Mesothelial cell of epicardium (in vitro differentiated cells): ENCODE measurements around the gene SLC37A1. TPM values are rescaled to one million over a fixed set of nuclear protein-coding genes. Genes with fewer than 3 reads are reported as not detected.

Source experiments
- DNase-seq, 2 experiments: peaks; one replicate each; pipeline ENCODE4 v3.0.0; 2021; ENCODE audit warnings: low spot score in 2 of 2; ENCODE audit not compliant: unreplicated experiment in 2 of 2
- H3K27ac Mint-ChIP-seq: 2 replicates; pipeline ENCODE4 v1.8.0; 2021; ENCODE audit warnings: mixed read lengths
- H3K27me3 Mint-ChIP-seq: 2 replicates; pipeline ENCODE4 v1.8.0; 2021; ENCODE audit warnings: low read depth, mixed read lengths
- H3K36me3 Mint-ChIP-seq: 2 replicates; pipeline ENCODE4 v1.8.0; 2021; ENCODE audit warnings: mixed read lengths
- H3K4me1 Mint-ChIP-seq: 2 replicates; pipeline ENCODE4 v1.8.0; 2021; ENCODE audit warnings: mixed read lengths
- H3K4me3 Mint-ChIP-seq: 2 replicates; pipeline ENCODE4 v1.8.0; 2021; ENCODE audit warnings: mild to moderate bottlenecking, moderate library complexity, mixed read lengths
- H3K9me3 Mint-ChIP-seq: 2 replicates; pipeline ENCODE4 v1.8.0; 2021; ENCODE audit warnings: mixed read lengths
- CTCF ChIP-seq: fragments of 200-600 bp; sonication (generic); IDR thresholded peaks from one replicate; pipeline ENCODE4 v1.5.0; 2021; ENCODE audit warnings: antibody characterized with exemption; ENCODE audit not compliant: unreplicated experiment
- total RNA-seq: library from RNA; stranded (reverse); gene quantifications from 3 replicates; pipeline ENCODE4 v1.2.1, GENCODE V29; 2021

Gene SLC37A1
- total RNA-seq, 1 donor from 2014 or later: 13.0 TPM

DNA sequence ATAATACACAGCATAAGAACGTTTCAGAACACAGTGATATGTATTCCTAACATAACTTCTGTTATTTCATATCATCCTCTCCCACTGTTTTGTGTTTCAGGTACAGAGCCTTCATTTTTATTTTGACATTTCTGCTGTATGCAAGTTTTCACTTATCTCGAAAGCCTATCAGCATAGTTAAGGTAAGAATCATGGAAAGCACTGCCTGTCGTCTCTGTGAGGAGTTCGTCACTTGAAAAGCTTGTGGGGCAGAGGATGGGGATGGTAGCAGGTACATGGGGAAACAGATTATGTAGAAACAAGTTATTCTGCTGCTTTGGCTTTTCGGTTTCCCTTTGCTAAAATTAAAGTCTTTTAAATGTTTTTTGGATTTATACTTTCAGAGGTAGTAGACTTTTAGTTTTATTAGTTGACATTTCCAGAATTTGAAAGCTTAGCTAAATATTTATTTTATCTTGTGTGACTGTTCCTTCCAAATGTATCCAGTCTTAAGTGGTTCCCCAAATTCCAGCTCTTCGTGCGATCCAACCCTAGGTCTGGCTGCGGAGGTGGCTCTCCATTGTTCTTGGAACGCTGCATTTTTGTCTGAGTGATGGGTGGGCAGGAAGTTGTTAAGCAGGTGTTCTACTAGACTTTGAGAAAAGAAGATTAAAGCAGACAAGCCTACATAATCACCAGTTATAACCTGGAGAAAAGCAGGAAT is 12.2 kb downstream of the SLC37A1 start:
- Mint-ChIP-seq H3K4me3 (no peak overlapping the region), H3K9me3 (no peaks in the 10 kb centered on the region), H3K36me3 (peaks cover 7% of the 10 kb centered on the region), H3K4me1 (peaks cover 26% of the 10 kb centered on the region), H3K27me3 (peaks cover 6% of the 10 kb centered on the region), H3K27ac (peak overlapping the region; percentile 45)
- DNase-seq: no peak
- no peak for TF ChIP-seq CTCF

DNA sequence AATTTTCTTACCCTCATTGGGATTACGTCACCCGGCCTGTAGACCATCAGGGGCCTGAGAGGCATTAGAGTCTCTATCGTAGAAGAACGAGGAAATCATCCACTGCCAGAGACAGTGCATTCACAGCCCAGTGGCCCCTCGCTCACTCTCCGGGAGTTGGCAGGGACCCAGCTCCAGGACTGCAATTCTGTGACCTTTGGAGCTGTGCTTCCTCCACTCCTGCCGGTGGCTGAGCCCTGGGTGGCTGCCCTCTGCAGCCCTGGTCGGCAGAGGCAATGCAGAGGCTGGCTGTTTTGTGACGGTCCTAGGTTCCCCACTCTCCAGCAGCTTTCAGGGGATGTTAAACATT is 12.7 kb downstream of the SLC37A1 start:
- Mint-ChIP-seq H3K36me3 (peaks cover 6% of the 10 kb centered on the region), H3K27me3 (peaks cover 4% of the 10 kb centered on the region), H3K27ac (peak overlapping the region; percentile 13), H3K4me1 (peaks cover 26% of the 10 kb centered on the region), H3K9me3 (no peaks in the 10 kb centered on the region), H3K4me3 (no peak overlapping the region)
- DNase-seq: no peak
- TF ChIP-seq CTCF: no peak

DNA sequence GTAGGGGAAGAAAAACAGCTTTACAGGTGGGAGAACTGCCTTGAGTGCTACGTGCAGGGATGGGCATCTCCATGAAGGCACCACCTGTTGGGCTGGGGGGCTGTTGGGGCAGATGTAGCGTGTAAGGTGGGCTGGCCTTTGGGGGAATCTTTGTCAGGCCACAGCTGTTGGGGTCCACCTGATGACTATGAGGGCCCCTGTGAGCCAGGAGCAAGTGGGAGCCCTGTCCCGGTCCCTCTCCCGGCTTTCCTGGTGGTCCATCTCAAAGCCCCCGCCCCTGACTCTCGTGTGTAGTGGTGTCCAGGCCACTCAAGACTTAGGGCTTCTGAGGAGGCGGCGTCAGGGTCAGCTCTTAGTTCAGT is 13.5 kb downstream of the SLC37A1 start:
- TF ChIP-seq CTCF: no peak
- Mint-ChIP-seq H3K4me1 (peaks cover 26% of the 10 kb centered on the region), H3K27ac (no peak overlapping the region), H3K36me3 (peaks cover 1% of the 10 kb centered on the region), H3K27me3 (peaks cover under 1% of the 10 kb centered on the region), H3K9me3 (no peaks in the 10 kb centered on the region), H3K4me3 (no peak overlapping the region)
- no peak for DNase-seq

DNA sequence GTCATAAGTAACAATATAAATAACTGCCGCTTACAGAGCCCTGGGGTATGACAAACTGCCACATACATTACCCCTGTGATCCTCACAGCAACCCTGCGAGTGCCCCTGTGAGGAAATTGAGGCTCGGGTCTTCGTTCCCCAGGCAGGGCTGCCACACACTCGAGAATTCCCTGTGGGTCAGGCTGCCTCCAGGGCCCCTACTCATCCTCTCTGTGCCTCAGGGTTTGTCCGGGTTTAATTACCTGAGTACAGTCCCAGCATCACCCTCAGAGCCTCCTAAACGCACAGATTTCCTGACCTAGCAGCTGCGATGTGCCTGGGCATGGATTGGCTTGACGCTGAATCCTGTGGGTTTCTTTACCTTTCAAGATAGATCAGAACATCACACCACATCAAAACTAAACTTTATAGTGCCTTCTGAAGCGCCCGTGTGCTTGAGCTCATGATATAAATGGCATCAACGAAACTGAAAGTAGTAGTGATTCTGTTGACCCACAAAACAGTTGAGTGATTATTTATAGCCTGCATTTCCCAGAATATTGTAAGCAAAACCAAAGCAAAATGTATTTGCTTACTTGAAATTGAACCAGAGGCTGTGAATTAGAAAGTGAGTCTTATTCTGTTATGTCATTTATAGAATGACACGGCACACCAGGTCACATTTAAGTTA is 14.0 kb downstream of the SLC37A1 start:
- peaks cover 26% of the 10 kb centered on the region for H3K4me1 Mint-ChIP-seq
- TF ChIP-seq CTCF: no peak
- H3K27me3 Mint-ChIP-seq: no peaks in the 10 kb centered on the region
- DNase-seq: no peak
- H3K36me3 Mint-ChIP-seq: no peaks in the 10 kb centered on the region
- no peaks in the 10 kb centered on the region for H3K9me3 Mint-ChIP-seq
- H3K4me3 Mint-ChIP-seq: no peak overlapping the region
- H3K27ac Mint-ChIP-seq: no peak overlapping the region

DNA sequence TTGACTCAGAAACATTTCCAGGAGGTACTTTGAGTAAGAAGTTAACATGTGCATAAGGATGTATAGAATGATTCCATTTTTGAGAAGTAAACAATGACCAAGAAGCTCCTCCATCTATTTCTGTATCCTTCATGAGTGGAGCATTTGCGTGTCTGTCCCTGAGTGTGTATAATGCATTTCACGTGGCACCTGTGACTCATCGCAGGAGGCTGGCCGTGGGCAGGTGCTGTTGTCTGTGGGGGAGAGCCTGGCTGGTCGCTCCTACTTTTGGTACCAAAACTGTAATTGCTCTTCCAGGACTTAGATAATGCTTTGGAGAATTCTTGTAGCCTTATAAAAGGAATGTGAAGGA is 16.5 kb downstream of the SLC37A1 start:
- H3K4me3 Mint-ChIP-seq: no peak overlapping the region
- no peaks in the 10 kb centered on the region for H3K9me3 Mint-ChIP-seq
- H3K36me3 Mint-ChIP-seq: peaks cover 1% of the 10 kb centered on the region
- peaks cover 13% of the 10 kb centered on the region for H3K4me1 Mint-ChIP-seq
- TF ChIP-seq CTCF: no peak
- no peaks in the 10 kb centered on the region for H3K27me3 Mint-ChIP-seq
- no peak for DNase-seq
- H3K27ac Mint-ChIP-seq: no peak overlapping the region
